H1 (cell line): Measurements from ENCODE around the gene NXPE1. TPM values are rescaled to one million over a fixed set of nuclear protein-coding genes. Genes with fewer than 3 reads are reported as not detected.

ENCODE experiments used
- CTCF ChIA-PET: fragments of 300-600 bp; sonication (Branson Sonifier 250); formaldehyde crosslinking; loops from one replicate; lab custom pipeline; 2021; ENCODE audit not compliant: partially characterized antibody; lab: Charles Lee
- POLR2A ChIA-PET: fragments of 300-600 bp; sonication (Branson Sonifier 250); formaldehyde crosslinking; loops from one replicate; lab custom pipeline; 2021; ENCODE audit warnings: inconsistent platforms; ENCODE audit not compliant: partially characterized antibody; lab: Charles Lee
- DNase-seq, 2 experiments: peaks; one replicate each; pipeline versions ENCODE4 v3.0.0 to v3.0.0-alpha.2; 2010 to 2022; ENCODE audit warnings: low spot score in 2 of 2, low read depth in 1 of 2, mixed read lengths in 1 of 2
- FAIRE-seq: peaks from 2 replicates; lab custom pipeline; 2011; peaks lifted over from hg19 to GRCh38; lab: Jason Lieb, UNC
- H2AFZ ChIP-seq: 2 replicates; pipeline ENCODE4 v1.8.1; 2012; ENCODE audit warnings: low read length, inconsistent platforms
- H2AK5ac ChIP-seq: 2 replicates; pipeline ENCODE4 v1.6.1; 2013; ENCODE audit warnings: low read depth, low read length
- H2BK120ac ChIP-seq: replicated peaks from 2 replicates; pipeline ENCODE3; 2013; ENCODE audit warnings: low read depth, low read length, inconsistent platforms
- H2BK12ac ChIP-seq: 2 replicates; pipeline ENCODE4 v1.6.1; 2013; ENCODE audit warnings: low read depth, low read length
- H2BK15ac ChIP-seq: 2 replicates; pipeline ENCODE4 v1.6.1; 2013; ENCODE audit warnings: low read length
- H2BK20ac ChIP-seq: 2 replicates; pipeline ENCODE4 v1.6.1; 2013; ENCODE audit warnings: low read length
- H2BK5ac ChIP-seq: 2 replicates; pipeline ENCODE4 v1.6.1; 2013; ENCODE audit warnings: low read depth, low read length
- H3K14ac ChIP-seq: 2 replicates; pipeline ENCODE4 v1.6.1; 2013; ENCODE audit warnings: inconsistent platforms; ENCODE audit not compliant: insufficient read length
- H3K18ac ChIP-seq: 2 replicates; pipeline ENCODE4 v1.6.1; 2013; ENCODE audit warnings: low read length; ENCODE audit errors: extremely low read depth
- H3K23ac ChIP-seq: 2 replicates; pipeline ENCODE4 v1.6.1; 2013; ENCODE audit warnings: inconsistent platforms; ENCODE audit not compliant: insufficient read length
- H3K23me2 ChIP-seq: 2 replicates; pipeline ENCODE4 v1.6.1; 2013; ENCODE audit warnings: low read depth, low read length
- H3K27ac ChIP-seq: 2 replicates; pipeline ENCODE4 v1.6.1; 2011; ENCODE audit warnings: low read depth, low read length, inconsistent platforms
- H3K27me3 ChIP-seq, 4 experiments: replicated peaks in 1 of 4; 1 replicate in 1 of 4; 2 replicates in 3 of 4; pipeline versions ENCODE4 v1.6.1 to v1.8.1; 2011 to 2013; ENCODE audit warnings: low read length in 3 of 4, mild to moderate bottlenecking in 3 of 4, inconsistent platforms in 2 of 4, mixed read lengths in 2 of 4, moderate library complexity in 1 of 4; ENCODE audit not compliant: control insufficient read depth in 3 of 4, insufficient read depth in 3 of 4; ENCODE audit errors: extremely low read depth in 1 of 4
- H3K36me3 ChIP-seq, 4 experiments: 2 replicates each; pipeline versions ENCODE4 v1.6.1 to v1.8.1; 2011 to 2013; ENCODE audit warnings: mild to moderate bottlenecking in 4 of 4, low read length in 3 of 4, moderate library complexity in 2 of 4, control low read depth in 1 of 4, inconsistent platforms in 1 of 4; ENCODE audit not compliant: insufficient read depth in 4 of 4, control insufficient read depth in 2 of 4
- H3K4ac ChIP-seq: replicated peaks from 2 replicates; pipeline ENCODE3; 2013; ENCODE audit warnings: low read length, low read depth, mixed read lengths, inconsistent platforms; ENCODE audit not compliant: insufficient read length
- H3K4me1 ChIP-seq, 4 experiments: replicated peaks in 1 of 4; 1 replicate in 1 of 4; 2 replicates in 3 of 4; pipeline versions ENCODE4 v1.6.1 to v1.8.1; 2011 to 2013; ENCODE audit warnings: low read length in 3 of 4, inconsistent platforms in 2 of 4, mixed read lengths in 1 of 4; ENCODE audit not compliant: insufficient read depth in 4 of 4, control insufficient read depth in 3 of 4
- H3K4me2 ChIP-seq, 2 experiments: 2 replicates each; pipeline versions ENCODE4 v1.6.1 to v1.8.1; 2011 to 2013; ENCODE audit warnings: low read depth in 2 of 2, low read length in 2 of 2, control low read depth in 1 of 2, inconsistent platforms in 1 of 2, mild to moderate bottlenecking in 1 of 2; ENCODE audit not compliant: insufficient read depth in 1 of 2
- H3K4me3 ChIP-seq, 4 experiments: fragments of 200-600, 300-600 bp in 1 of 4; sonication (generic), shearing (Covaris generic), sonication (Bioruptor Twin) in 1 of 4; 2 replicates each; pipeline versions ENCODE4 v1.5.1 to v1.8.1; 2011 to 2016; ENCODE audit warnings: low read length in 4 of 4, low read depth in 3 of 4, control low read depth in 2 of 4, inconsistent platforms in 2 of 4, mild to moderate bottlenecking in 2 of 4, mixed read lengths in 1 of 4, moderate library complexity in 1 of 4; ENCODE audit not compliant: insufficient read depth in 2 of 4; ENCODE audit errors: extremely low read depth in 1 of 4
- H3K56ac ChIP-seq: replicated peaks from 2 replicates; pipeline ENCODE3; 2013; ENCODE audit warnings: low read depth, mild to moderate bottlenecking, mixed read lengths, low read length, inconsistent platforms; ENCODE audit not compliant: insufficient read length
- H3K79me1 ChIP-seq: 2 replicates; pipeline ENCODE4 v1.6.1; 2013; ENCODE audit warnings: low read depth, low read length, control low read depth
- H3K79me2 ChIP-seq, 2 experiments: 2 replicates each; pipeline versions ENCODE4 v1.6.1 to v1.8.1; 2012 to 2013; ENCODE audit warnings: low read length in 2 of 2, mild to moderate bottlenecking in 2 of 2, inconsistent platforms in 1 of 2; ENCODE audit not compliant: insufficient read depth in 2 of 2, control insufficient read depth in 1 of 2
- H3K9ac ChIP-seq, 4 experiments: replicated peaks in 1 of 4; 1 replicate in 1 of 4; 2 replicates in 3 of 4; pipeline versions ENCODE4 v1.6.1 to v1.8.1; 2011 to 2013; ENCODE audit warnings: low read depth in 3 of 4, low read length in 3 of 4, control low read depth in 2 of 4, mild to moderate bottlenecking in 2 of 4, moderate library complexity in 2 of 4, inconsistent platforms in 1 of 4; ENCODE audit errors: extremely low read depth in 1 of 4
- H3K9me3 ChIP-seq, 2 experiments: 2 replicates each; pipeline versions ENCODE4 v1.6.1 to v1.8.1; 2012 to 2013; ENCODE audit warnings: mild to moderate bottlenecking in 2 of 2, moderate library complexity in 2 of 2, control low read depth in 1 of 2, inconsistent platforms in 1 of 2, low read depth in 1 of 2, low read length in 1 of 2, mixed read lengths in 1 of 2; ENCODE audit not compliant: insufficient read depth in 2 of 2
- H4K20me1 ChIP-seq, 2 experiments: replicated peaks in 1 of 2; 2 replicates each; pipeline versions ENCODE3 to v1.8.1; 2011 to 2013; ENCODE audit warnings: inconsistent platforms in 2 of 2, low read length in 2 of 2, mild to moderate bottlenecking in 1 of 2; ENCODE audit not compliant: insufficient read depth in 2 of 2, control insufficient read depth in 1 of 2
- H4K5ac ChIP-seq: 2 replicates; pipeline ENCODE4 v1.6.1; 2013; ENCODE audit warnings: low read length, low read depth, mixed read lengths, inconsistent platforms; ENCODE audit not compliant: insufficient read length
- H4K8ac ChIP-seq: 2 replicates; pipeline ENCODE4 v1.8.0; 2013; ENCODE audit warnings: mild to moderate bottlenecking, moderate library complexity, low read length, inconsistent platforms; ENCODE audit not compliant: insufficient read depth; ENCODE audit errors: extremely low read depth
- H4K91ac ChIP-seq: replicated peaks from 2 replicates; pipeline ENCODE3; 2013; ENCODE audit warnings: low read length, mixed read lengths, inconsistent platforms; ENCODE audit not compliant: insufficient read length
- ATF2 ChIP-seq: IDR thresholded peaks from 2 replicates; pipeline ENCODE4 v1.6.1; 2012; ENCODE audit warnings: low read length, inconsistent platforms
- ATF3 ChIP-seq: IDR thresholded peaks from 2 replicates; pipeline ENCODE4 v1.6.1; 2011; ENCODE audit warnings: low read depth, mild to moderate bottlenecking, low read length; ENCODE audit not compliant: insufficient read depth
- KDM1A ChIP-seq: fragments of 200-600, 300-600 bp; sonication (generic); IDR thresholded peaks from 2 replicates; pipeline ENCODE4 v1.7.1; 2016; ENCODE audit warnings: mild to moderate bottlenecking, low read length, borderline replicate concordance
- SIRT6 ChIP-seq: IDR thresholded peaks from one replicate; pipeline ENCODE4 v1.7.1; 2012; ENCODE audit warnings: low read length, inconsistent platforms
- SUZ12 ChIP-seq: fragments of 200-600 bp; sonication (generic); IDR thresholded peaks from 2 replicates; pipeline ENCODE4 v1.6.1; 2012; ENCODE audit warnings: mild to moderate bottlenecking, inconsistent platforms, low read length, moderate library complexity, mixed read lengths
- ZNF274 ChIP-seq: IDR thresholded peaks from 2 replicates; pipeline ENCODE4 v1.7.0; 2012; ENCODE audit warnings: low read length, borderline replicate concordance; ENCODE audit errors: extremely low read depth
- WGBS, 2 experiments: shearing (Covaris generic) in 1 of 2; methylation state at CpG; one replicate each; pipeline versions ENCODE4 v1.1.6 to v1.1.7; 2013 to 2015; ENCODE audit warnings: low lambda C conversion rate in 2 of 2, mixed read lengths in 2 of 2, inconsistent platforms in 1 of 2, low coverage in 1 of 2, missing lambda C conversion rate in 1 of 2; ENCODE audit not compliant: insufficient replicate concordance in 2 of 2, insufficient coverage in 1 of 2, insufficient read length in 1 of 2; ENCODE audit errors: extremely low coverage in 1 of 2, missing lambda C conversion rate in 1 of 2; 5-methylcytosine and 5-hydroxymethylcytosine counted together
- polyA plus RNA-seq, 7 experiments: library from polyadenylated mRNA; depleted of rRNA in 3 of 7; stranded (reverse) in 5 of 7; unstranded in 2 of 7; fragments of >200 nt in 5 of 7; fragments of 200-250 nt in 2 of 7; gene quantifications; 1 replicate in 5 of 7; 2 replicates in 1 of 7; 4 replicates in 1 of 7; pipeline versions ENCODE4 v1.2.1 to v1.2.3, GENCODE V29; 2011 to 2013; ENCODE audit warnings: missing spikeins in 2 of 7, mixed read lengths in 2 of 7
- total RNA-seq: library from RNA; stranded (reverse); fragmentation: NEBNext Ultra II Directional; extraction: Animal tissue kit (Norgen Biotek cat#: 25700); gene quantifications from 2 replicates; pipeline ENCODE4 v1.2.1, GENCODE V29; 2021

The NXPE1 gene
- total and polyA plus RNA-seq, 2 of the 8 experiments (the other 6 are each of a cell fraction or from before 2014, with no cell fraction given): not detected

GRCh38 chr11:114556135-114556534, 3.5 kb downstream of the NXPE1 start:
- Histone ChIP-seq H3K4me2 (no peak overlapping the region), H2BK15ac (no peak overlapping the region), H2AK5ac (no peak overlapping the region), H2BK120ac (no peak overlapping the region), H3K36me3 (no peaks in the 10 kb centered on the region), H4K8ac (no peak overlapping the region), H4K20me1 (no peaks in the 10 kb centered on the region), H2AFZ (peak overlapping the region; percentile 57; the same call in 1 of the 2 replicates), H3K27ac (no peak overlapping the region), H3K4ac (no peak overlapping the region), H3K14ac (no peak overlapping the region), H3K23me2 (no peaks in the 10 kb centered on the region), H3K9me3 (no peaks in the 10 kb centered on the region), H3K79me2 (no peaks in the 10 kb centered on the region), H3K4me1 (no peaks in the 10 kb centered on the region), H3K79me1 (no peaks in the 10 kb centered on the region), H3K4me3 (no peak overlapping the region), H3K9ac (no peak overlapping the region), H3K23ac (no peak overlapping the region), H2BK12ac (no peak overlapping the region), H3K18ac (no peak overlapping the region), H2BK20ac (no peak overlapping the region), H3K56ac (no peak overlapping the region), H2BK5ac (no peak overlapping the region), H4K5ac (no peak overlapping the region), H4K91ac (no peak overlapping the region), H3K27me3 (no peaks in the 10 kb centered on the region)
- no peak for FAIRE-seq
- CTCF ChIA-PET: interaction anchor here (0.7 to 0.9 kb wide), 2 partner anchors 22 to 60 kb away, joined by 3 read pairs; no protein-coding TSS in a partner anchor
- DNase-seq: no peak
- POLR2A ChIA-PET: interaction anchor here (0.7 kb wide), 1 partner anchor 9 kb away, joined by 3 read pairs; no protein-coding TSS in a partner anchor
- 86% methylated on average over 1 of the region's 1 CpG; no CpG with 5 or more reads in 1 of the 2 experiments for whole genome bisulfite sequencing, 2 experiments
- TF ChIP-seq ATF2: no peak
- TF ChIP-seq ATF3: no peak
- no peak for TF ChIP-seq SIRT6
- TF ChIP-seq ZNF274: no peak
- no peak for TF ChIP-seq SUZ12
- TF ChIP-seq KDM1A: no peak
